IPS-18a (cell line): ENCODE data around the gene CHL1.

Experiments
- H3K27ac ChIP-seq: one replicate; pipeline ENCODE4 v1.5.1; 2013; ENCODE audit warnings: low read length
- H3K27me3 ChIP-seq: one replicate; pipeline ENCODE4 v1.6.1; 2013; ENCODE audit warnings: mild to moderate bottlenecking, low read length; ENCODE audit not compliant: control insufficient read depth, insufficient read depth
- H3K36me3 ChIP-seq: one replicate; pipeline ENCODE4 v1.6.1; 2013; ENCODE audit warnings: low read depth, low read length; ENCODE audit not compliant: control insufficient read depth
- H3K4me1 ChIP-seq: one replicate; pipeline ENCODE4 v1.6.1; 2013; ENCODE audit warnings: low read depth, low read length; ENCODE audit not compliant: control insufficient read depth
- H3K4me3 ChIP-seq: one replicate; pipeline ENCODE4 v1.5.1; 2013; ENCODE audit warnings: low read length
- H3K9ac ChIP-seq: one replicate; pipeline ENCODE4 v1.6.1; 2013; ENCODE audit warnings: mild to moderate bottlenecking, low read length, moderate library complexity
- H3K9me3 ChIP-seq: one replicate; pipeline ENCODE4 v1.6.1; 2013; ENCODE audit warnings: low read depth, low read length; ENCODE audit not compliant: control insufficient read depth

The CHL1 gene

DNA sequence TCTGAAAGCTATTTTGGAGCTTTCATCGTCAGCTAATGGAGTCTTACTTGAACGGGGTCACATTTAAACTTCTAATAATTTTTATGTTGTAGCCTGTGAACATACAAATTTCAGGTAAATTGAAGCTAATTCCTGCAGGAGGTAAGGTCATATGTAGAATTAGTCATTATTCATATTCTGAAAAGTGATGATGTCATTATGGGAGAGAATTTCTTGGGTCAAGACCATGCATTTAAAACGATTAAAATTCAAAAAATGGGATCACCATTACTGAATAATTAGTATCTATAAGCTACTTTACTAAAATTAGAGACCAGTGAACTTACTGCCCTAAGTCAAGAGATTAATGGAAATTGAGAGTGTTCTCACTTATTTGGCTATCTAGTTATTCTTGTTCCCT is 120.4 kb downstream of the CHL1 start:
- no peak overlapping the region for H3K9ac ChIP-seq
- no peak overlapping the region for H3K4me3 ChIP-seq
- H3K4me1 ChIP-seq: no peaks in the 10 kb centered on the region
- H3K27me3 ChIP-seq: no peaks in the 10 kb centered on the region
- H3K27ac ChIP-seq: no peak overlapping the region
- H3K36me3 ChIP-seq: no peaks in the 10 kb centered on the region
- no peaks in the 10 kb centered on the region for H3K9me3 ChIP-seq

DNA sequence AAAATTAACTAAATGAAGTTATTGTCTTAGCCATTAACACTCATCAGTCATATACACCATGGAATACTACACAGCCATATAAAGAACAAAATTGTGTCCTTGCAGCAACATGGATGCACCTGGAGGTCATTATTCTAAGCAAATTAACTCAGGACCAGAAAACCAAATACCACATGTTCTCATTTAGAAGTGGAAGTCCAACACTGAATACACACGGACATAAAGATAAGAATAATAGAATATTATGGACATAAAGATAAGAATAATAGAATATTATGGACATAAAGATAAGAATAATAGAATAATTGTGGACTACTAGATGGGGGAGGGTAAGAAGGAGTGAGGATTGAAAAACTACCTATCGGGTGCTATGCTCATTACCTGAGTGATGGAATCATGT is 122.3 kb downstream of the CHL1 start:
- H3K27me3 ChIP-seq: no peaks in the 10 kb centered on the region
- H3K27ac ChIP-seq: no peak overlapping the region
- H3K4me1 ChIP-seq: no peaks in the 10 kb centered on the region
- no peak overlapping the region for H3K4me3 ChIP-seq
- H3K36me3 ChIP-seq: no peaks in the 10 kb centered on the region
- no peak overlapping the region for H3K9ac ChIP-seq
- no peaks in the 10 kb centered on the region for H3K9me3 ChIP-seq

DNA sequence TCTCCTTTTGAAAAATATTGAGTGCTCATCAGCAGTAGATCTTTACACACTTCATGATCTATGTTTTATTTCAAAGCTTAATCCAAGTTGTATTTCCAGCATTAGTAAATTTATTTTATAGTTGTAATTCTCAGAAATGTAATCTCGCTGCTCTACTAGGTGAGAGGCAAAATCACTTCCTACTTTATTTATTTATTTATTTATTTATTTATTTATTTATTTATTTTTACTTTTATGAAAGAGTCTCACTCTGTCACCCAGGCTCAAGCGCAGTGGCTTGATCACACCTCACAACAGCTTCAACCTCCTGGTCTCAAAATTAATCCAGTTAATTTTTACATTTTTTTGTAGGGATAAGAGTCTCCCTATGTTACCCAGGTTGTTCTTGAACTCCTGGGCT is 127.9 kb downstream of the CHL1 start:
- Histone ChIP-seq H3K27me3 (no peaks in the 10 kb centered on the region), H3K9ac (no peak overlapping the region), H3K27ac (no peak overlapping the region), H3K4me1 (no peaks in the 10 kb centered on the region), H3K36me3 (no peaks in the 10 kb centered on the region), H3K4me3 (no peak overlapping the region), H3K9me3 (no peaks in the 10 kb centered on the region)

DNA sequence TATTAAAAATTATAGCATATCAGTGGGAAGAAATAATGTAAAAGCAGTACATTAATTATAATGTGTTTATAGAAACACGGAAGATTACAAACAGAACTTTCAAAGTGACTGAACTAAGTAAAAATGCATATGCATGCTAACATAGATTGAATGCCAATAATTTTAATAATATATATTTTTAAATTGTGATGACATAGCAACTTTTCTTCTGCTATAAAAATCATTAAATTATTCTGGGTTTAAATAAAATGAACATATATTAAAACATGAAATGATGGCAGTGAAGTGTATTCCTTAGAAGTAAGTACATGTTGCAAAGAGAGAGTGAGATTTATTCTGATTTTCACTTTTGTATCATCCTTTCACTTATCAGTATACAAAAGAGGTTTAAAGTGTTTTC is 128.9 kb downstream of the CHL1 start:
- Histone ChIP-seq H3K9ac (no peak overlapping the region), H3K4me3 (no peak overlapping the region), H3K27ac (no peak overlapping the region), H3K9me3 (no peaks in the 10 kb centered on the region), H3K27me3 (no peaks in the 10 kb centered on the region), H3K36me3 (no peaks in the 10 kb centered on the region), H3K4me1 (no peaks in the 10 kb centered on the region)

DNA sequence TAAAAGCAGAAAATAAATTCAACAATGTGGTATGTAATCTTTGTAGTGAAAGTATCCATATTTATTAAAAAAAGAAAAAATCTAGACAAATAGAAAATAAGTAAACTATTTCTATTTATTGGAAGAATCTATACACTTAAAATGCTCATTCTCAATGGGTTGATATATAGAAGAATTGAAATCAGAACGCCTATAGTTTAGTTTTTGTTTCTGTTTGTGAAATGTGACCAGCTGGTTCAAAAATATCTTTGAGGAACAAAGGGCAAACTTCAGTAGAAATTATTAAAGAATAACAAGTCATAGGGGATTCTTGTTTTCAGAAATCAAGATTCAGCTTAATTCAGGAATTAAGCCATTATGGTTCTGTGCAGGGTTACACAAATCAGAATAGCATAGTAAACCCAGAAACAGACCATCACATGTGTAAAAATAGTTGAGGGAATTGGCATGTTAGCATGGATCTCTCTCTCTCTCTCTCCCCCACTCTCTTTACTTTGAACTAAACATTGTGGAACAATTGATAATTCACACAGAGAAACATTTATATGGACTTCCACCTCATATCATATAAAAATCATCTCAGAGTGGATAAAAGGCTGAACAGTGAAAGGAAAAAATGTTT is 134.0 kb downstream of the CHL1 start:
- Histone ChIP-seq H3K36me3 (no peaks in the 10 kb centered on the region), H3K9me3 (no peaks in the 10 kb centered on the region), H3K27ac (no peak overlapping the region), H3K27me3 (no peaks in the 10 kb centered on the region), H3K4me1 (no peaks in the 10 kb centered on the region), H3K4me3 (no peak overlapping the region), H3K9ac (no peak overlapping the region)

DNA sequence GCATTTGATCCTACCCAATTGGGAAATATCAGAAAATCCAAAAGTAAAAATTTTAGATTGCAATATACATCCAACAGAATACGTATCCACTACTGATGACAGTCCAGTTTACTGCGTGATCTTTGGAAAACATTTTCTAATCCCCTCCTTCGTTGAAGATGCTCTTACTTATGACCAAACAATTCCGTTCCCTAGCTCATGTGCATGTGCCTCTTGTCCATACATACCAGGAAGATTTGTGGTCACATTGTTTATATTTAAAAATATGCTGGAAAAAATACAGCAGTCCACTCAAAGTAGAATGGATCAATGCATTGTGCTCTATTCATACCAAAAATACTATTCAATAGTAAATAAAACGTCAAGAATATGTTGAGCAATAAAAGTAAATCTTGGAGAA is 135.3 kb downstream of the CHL1 start:
- Histone ChIP-seq H3K4me1 (no peaks in the 10 kb centered on the region), H3K9ac (no peak overlapping the region), H3K4me3 (no peak overlapping the region), H3K27ac (no peak overlapping the region), H3K9me3 (no peaks in the 10 kb centered on the region), H3K27me3 (no peaks in the 10 kb centered on the region), H3K36me3 (no peaks in the 10 kb centered on the region)

DNA sequence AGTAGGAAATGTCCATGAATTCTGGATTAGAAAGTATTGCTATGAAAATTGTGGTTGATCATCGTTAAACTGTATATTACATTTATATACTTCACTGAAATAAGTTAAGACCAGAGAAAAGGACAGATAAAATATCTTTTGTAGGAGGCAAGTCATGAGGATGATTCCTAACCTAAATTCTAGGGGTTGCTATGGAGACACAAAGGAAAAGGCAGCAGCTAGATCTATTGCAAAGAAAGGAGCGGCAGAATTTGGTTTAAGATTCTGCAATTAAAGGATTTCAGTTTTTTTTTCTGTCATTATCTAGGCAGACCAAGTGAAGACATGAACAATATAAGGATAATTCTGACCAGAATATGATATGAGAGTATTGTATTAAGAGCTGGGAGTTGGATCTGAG is 136.1 kb downstream of the CHL1 start:
- Histone ChIP-seq H3K4me1 (no peaks in the 10 kb centered on the region), H3K9me3 (no peaks in the 10 kb centered on the region), H3K9ac (no peak overlapping the region), H3K27me3 (no peaks in the 10 kb centered on the region), H3K36me3 (no peaks in the 10 kb centered on the region), H3K4me3 (no peak overlapping the region), H3K27ac (no peak overlapping the region)

DNA sequence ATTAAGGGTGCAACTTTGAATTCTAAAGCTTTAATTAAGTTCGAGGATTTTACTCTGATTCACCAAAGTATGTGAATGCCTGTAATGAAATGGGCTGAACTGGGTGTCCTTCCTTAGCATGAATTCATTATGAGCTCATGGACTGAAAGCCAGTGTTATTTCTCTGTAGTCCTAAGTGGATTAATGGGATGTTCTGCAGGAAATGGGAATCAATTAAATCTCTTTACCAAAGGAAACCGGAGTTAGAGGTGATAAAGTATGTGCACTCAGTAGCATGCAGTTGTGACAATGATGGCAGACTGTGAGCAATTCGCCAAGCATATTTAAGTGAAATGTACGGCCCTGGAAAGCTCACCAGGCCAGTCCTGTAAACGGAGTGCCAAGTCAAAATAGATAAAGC is 138.7 kb downstream of the CHL1 start:
- H3K27ac ChIP-seq: no peak overlapping the region
- H3K9me3 ChIP-seq: no peaks in the 10 kb centered on the region
- peaks cover 7% of the 10 kb centered on the region for H3K4me1 ChIP-seq
- H3K36me3 ChIP-seq: no peaks in the 10 kb centered on the region
- H3K9ac ChIP-seq: no peak overlapping the region
- no peak overlapping the region for H3K4me3 ChIP-seq
- no peaks in the 10 kb centered on the region for H3K27me3 ChIP-seq

DNA sequence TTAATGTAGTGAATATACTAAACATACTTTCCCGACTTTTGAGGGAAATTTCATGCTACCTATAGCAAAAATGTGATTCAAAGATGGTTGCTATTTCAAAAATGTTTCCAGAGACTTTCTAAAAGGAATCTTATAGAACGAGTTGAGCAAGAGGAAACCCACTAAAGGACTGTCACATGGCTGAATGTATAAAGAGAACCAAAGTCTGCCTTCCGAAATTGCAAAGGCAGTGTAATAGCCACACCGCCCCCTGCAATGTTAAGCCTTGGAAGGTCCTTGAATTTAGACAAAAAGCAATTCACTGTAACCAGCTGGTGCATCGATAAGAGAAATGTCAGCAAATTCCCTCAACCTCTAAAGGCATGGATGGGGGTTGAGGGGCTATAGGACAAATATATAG is 142.8 kb downstream of the CHL1 start:
- Histone ChIP-seq H3K9ac (no peak overlapping the region), H3K27ac (no peak overlapping the region), H3K27me3 (no peaks in the 10 kb centered on the region), H3K36me3 (no peaks in the 10 kb centered on the region), H3K4me1 (peaks cover 7% of the 10 kb centered on the region), H3K4me3 (no peak overlapping the region), H3K9me3 (no peaks in the 10 kb centered on the region)

DNA sequence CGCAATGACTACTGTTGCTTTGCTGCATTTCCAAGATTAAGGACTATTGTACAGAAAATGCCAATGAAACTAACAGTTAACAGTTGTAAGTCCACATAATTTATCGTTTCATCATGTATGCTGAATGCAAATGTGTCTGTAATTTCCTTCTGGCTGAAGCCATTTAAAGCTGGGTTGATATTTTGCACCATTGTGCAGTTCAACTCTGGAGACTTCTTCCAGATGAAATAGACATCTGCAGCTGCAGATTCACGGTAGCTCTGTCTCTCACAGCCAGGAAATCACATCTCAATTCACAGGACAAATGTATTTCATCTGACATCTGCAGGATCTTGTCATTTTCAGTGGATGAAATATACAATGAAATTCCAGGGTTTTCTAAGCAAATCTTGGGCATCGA is 145.4 kb downstream of the CHL1 start:
- Histone ChIP-seq H3K9ac (no peak overlapping the region), H3K27me3 (no peaks in the 10 kb centered on the region), H3K9me3 (no peaks in the 10 kb centered on the region), H3K36me3 (no peaks in the 10 kb centered on the region), H3K27ac (no peak overlapping the region), H3K4me3 (no peak overlapping the region), H3K4me1 (peaks cover 7% of the 10 kb centered on the region)

DNA sequence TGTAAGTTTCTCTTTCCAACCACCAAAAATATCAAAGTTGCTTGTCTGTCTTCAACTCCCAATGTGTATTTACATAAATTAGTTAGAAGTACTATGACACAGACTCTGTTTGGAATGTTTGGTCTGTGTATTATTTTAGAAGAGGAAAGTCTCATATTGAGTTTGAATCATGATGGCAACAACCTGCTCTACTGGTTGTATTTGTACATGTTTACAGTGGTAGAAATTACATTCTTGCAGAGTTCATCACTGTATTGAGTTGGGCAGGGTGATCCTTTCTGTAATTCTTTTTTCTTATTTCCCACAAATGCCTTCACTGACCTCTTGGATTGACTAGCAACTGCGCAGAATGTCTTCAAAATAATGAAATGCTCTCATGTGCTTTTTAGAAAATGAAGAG is 149.6 kb downstream of the CHL1 start:
- Histone ChIP-seq H3K4me3 (no peak overlapping the region), H3K36me3 (no peaks in the 10 kb centered on the region), H3K9me3 (no peaks in the 10 kb centered on the region), H3K27ac (no peak overlapping the region), H3K27me3 (peaks cover 36% of the 10 kb centered on the region), H3K4me1 (peaks cover 10% of the 10 kb centered on the region), H3K9ac (no peak overlapping the region)

DNA sequence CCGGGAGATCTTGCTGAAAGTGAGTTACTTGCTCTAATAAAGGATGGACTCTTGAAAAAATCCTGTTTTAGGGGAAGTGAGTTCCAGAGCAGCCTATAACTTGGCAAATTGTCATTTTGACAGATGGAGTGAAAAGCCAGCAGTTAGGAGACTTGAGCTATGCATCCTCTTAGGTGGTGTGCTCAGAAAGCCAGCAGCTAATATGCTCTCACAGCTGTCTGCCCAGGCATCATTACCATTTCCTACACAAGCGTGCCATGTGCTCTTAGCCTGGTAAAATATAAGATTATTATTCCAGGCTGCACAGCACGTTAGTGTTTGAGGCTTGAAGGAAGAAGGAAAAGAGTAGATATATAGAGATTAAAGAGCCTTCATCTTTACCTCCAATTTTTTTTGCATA is 151.0 kb downstream of the CHL1 start:
- no peak overlapping the region for H3K4me3 ChIP-seq
- H3K4me1 ChIP-seq: peaks cover 10% of the 10 kb centered on the region
- no peak overlapping the region for H3K9ac ChIP-seq
- H3K36me3 ChIP-seq: no peaks in the 10 kb centered on the region
- H3K27me3 ChIP-seq: peaks cover 36% of the 10 kb centered on the region
- no peak overlapping the region for H3K27ac ChIP-seq
- H3K9me3 ChIP-seq: no peaks in the 10 kb centered on the region
